DOHH2 (cell line): ENCODE results near the gene SYT6.

ENCODE experiments used
- H3F3A ChIP-seq: fragments of 200-600 bp; sonication (generic), shearing (Covaris generic); 2 replicates; pipeline ENCODE4 v1.6.0; 2016; ENCODE audit warnings: antibody characterized with exemption, mild to moderate bottlenecking; ENCODE audit not compliant: control insufficient read depth, insufficient read depth
- H3K27ac ChIP-seq: fragments of 200-600 bp; sonication (generic); 2 replicates; pipeline ENCODE4 v1.5.1; 2014; ENCODE audit warnings: low read depth, mild to moderate bottlenecking, low read length, moderate library complexity
- H3K27me3 ChIP-seq: fragments of 200-600 bp; sonication (generic); 2 replicates; pipeline ENCODE4 v1.6.1; 2014; ENCODE audit warnings: mild to moderate bottlenecking, low read length, mixed read lengths; ENCODE audit not compliant: control insufficient read depth
- H3K36me3 ChIP-seq: fragments of 200-600 bp; sonication (generic); 2 replicates; pipeline ENCODE4 v1.6.1; 2014; ENCODE audit warnings: mild to moderate bottlenecking, low read length, moderate library complexity, mixed read lengths; ENCODE audit not compliant: control insufficient read depth
- H3K4me1 ChIP-seq: fragments of 200-600 bp; sonication (generic); 2 replicates; pipeline ENCODE4 v1.6.1; 2014; ENCODE audit warnings: mild to moderate bottlenecking, low read length, mixed read lengths; ENCODE audit not compliant: control insufficient read depth
- H3K4me2 ChIP-seq: fragments of 200-600 bp; sonication (generic); 2 replicates; pipeline ENCODE4 v1.6.0; 2014; ENCODE audit warnings: mild to moderate bottlenecking, low read length, moderate library complexity
- H3K4me3 ChIP-seq: fragments of 200-600 bp; sonication (generic); 2 replicates; pipeline ENCODE4 v1.5.1; 2014; ENCODE audit warnings: mild to moderate bottlenecking, low read length, mixed read lengths
- H3K79me2 ChIP-seq: fragments of 200-600 bp; sonication (generic); 2 replicates; pipeline ENCODE4 v1.6.1; 2014; ENCODE audit warnings: mild to moderate bottlenecking, low read length, mixed read lengths; ENCODE audit not compliant: control insufficient read depth
- H3K9me2 ChIP-seq: fragments of 200-600 bp; sonication (generic); replicated peaks from 2 replicates; pipeline ENCODE4 v1.6.1; 2014; ENCODE audit warnings: mild to moderate bottlenecking, low read length, mixed read lengths; ENCODE audit not compliant: control insufficient read depth
- H3K9me3 ChIP-seq: fragments of 200-600 bp; sonication (generic); 2 replicates; pipeline ENCODE4 v1.6.1; 2014; ENCODE audit warnings: antibody characterized with exemption, low read length, mixed read lengths; ENCODE audit not compliant: control insufficient read depth, insufficient read depth
- H4K20me1 ChIP-seq: fragments of 200-600 bp; sonication (generic); 2 replicates; pipeline ENCODE4 v1.6.0; 2014; ENCODE audit warnings: low read depth, mild to moderate bottlenecking, antibody characterized with exemption, low read length, moderate library complexity; ENCODE audit not compliant: control insufficient read depth, insufficient read depth
- EZH2phosphoT487 ChIP-seq: fragments of 200-600 bp; sonication (generic); IDR thresholded peaks from 2 replicates; pipeline ENCODE4 v1.6.1; 2017; ENCODE audit warnings: borderline replicate concordance, mild to moderate bottlenecking, antibody characterized with exemption, low read length, moderate library complexity, mixed read lengths
- TF ChIP-seq, protein P1 (sequence below): fragments of 200-600 bp; sonication (generic); IDR thresholded peaks from one replicate; pipeline ENCODE4 v1.5.1; 2014; ENCODE audit warnings: antibody characterized with exemption, mild to moderate bottlenecking, low read depth, low read length; ENCODE audit not compliant: poor library complexity, severe bottlenecking

Gene SYT6

DNA sequence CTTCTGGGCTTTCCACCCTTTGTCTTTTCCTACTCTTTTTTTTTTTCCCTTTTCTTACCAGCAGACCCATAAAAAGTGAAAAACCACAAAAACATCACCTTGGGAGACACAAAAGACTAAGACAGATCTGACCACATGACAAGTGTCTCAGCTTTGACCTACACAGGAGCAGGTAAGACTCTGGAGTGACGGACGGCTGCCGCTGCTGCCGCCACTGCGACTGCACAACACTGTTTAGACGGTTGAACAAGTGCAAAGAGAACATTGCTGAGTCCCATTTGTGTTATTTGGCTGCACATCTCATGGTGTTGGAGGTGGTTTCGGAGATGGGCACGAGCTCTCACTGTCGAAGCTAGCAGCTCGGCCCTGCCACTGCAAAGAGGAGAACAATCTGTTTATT lies 62.0 kb downstream of the SYT6 start:
- H3F3A ChIP-seq, result no peaks in the 10 kb centered on the region
- no peaks in the 10 kb centered on the region; the same call in 1 of the 2 replicates for H3K27me3 ChIP-seq
- no peak for TF ChIP-seq EZH2phosphoT487
- TF ChIP-seq, protein P1, sequence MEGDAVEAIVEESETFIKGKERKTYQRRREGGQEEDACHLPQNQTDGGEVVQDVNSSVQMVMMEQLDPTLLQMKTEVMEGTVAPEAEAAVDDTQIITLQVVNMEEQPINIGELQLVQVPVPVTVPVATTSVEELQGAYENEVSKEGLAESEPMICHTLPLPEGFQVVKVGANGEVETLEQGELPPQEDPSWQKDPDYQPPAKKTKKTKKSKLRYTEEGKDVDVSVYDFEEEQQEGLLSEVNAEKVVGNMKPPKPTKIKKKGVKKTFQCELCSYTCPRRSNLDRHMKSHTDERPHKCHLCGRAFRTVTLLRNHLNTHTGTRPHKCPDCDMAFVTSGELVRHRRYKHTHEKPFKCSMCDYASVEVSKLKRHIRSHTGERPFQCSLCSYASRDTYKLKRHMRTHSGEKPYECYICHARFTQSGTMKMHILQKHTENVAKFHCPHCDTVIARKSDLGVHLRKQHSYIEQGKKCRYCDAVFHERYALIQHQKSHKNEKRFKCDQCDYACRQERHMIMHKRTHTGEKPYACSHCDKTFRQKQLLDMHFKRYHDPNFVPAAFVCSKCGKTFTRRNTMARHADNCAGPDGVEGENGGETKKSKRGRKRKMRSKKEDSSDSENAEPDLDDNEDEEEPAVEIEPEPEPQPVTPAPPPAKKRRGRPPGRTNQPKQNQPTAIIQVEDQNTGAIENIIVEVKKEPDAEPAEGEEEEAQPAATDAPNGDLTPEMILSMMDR, result no peak
- H3K79me2 ChIP-seq, result no peaks in the 10 kb centered on the region
- no peaks in the 10 kb centered on the region for H3K36me3 ChIP-seq
- H3K4me1 ChIP-seq, result no peaks in the 10 kb centered on the region
- H3K27ac ChIP-seq, result no peak overlapping the region
- no peaks in the 10 kb centered on the region for H4K20me1 ChIP-seq
- no peaks in the 10 kb centered on the region for H3K9me2 ChIP-seq
- H3K4me3 ChIP-seq, result no peak overlapping the region
- H3K9me3 ChIP-seq, result no peaks in the 10 kb centered on the region
- no peak overlapping the region for H3K4me2 ChIP-seq

DNA sequence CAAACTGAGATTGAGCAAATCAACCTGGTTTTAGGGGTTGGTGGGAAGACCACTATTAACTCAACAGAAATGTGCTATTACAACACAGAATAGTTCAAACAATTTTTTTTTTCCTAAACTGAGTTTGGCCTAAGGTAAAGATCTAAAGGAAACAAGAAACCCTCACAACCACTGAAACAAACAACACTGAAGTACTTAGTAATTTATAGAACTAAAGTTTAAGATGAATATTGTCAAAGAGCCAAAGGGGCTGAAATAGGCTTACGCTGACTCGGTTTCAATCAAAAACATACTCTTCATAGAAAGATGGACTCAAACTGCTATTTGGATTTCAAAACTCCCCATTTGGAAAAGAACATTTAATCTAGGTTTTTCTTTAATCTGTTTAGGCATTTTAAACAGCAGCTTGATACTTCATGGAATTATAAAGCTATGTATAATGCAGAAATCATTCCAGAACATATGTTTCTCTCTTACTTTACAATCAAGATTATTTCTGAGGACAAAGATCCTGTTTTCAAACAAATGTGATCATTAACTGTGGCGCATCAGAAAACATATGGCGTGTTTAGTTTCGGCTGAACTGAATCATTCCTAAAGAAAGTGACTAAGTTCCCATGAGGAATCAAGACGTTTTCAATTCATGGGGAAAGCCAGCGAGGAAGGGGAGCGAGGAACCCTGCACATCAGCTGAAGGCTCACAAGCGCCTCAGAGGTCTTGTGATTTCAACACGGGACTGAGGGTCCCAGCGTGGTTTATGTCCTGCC lies 62.7 kb downstream of the SYT6 start:
- H3K36me3 ChIP-seq, result no peaks in the 10 kb centered on the region
- H3K4me2 ChIP-seq, result no peak overlapping the region

DNA sequence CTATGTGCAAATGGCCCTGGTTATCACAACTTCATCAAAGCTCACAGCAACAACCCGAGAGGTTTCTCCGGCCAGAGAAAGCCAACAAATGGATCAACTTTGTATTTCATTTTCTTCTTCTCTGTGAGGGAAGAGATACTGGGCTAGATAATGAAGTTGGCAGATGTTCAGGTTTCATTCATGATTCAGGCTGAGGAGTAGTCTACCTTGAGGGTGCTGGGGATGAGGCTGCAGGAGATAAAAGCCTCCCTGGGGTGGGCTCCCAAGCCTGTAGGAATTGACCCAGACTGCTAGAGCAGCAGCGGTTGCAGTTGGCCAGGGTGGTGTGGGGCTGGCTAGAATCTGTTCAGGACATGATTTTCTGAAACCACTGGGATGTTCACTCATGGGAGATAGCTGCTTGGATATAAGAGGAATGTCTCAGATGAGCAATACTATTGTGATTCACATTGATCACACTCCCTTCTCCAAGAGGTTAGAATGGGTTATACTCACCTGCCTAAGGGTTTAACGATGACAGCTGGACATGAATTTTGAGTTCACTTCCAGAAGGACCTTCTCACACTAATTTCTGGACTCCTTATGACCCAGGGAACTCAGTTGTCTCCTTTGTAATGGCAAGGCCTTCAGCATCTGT lies 64.0 kb downstream of the SYT6 start:
- no peaks in the 10 kb centered on the region for H3K4me1 ChIP-seq
- H3K9me2 ChIP-seq, result no peaks in the 10 kb centered on the region
- TF ChIP-seq EZH2phosphoT487, result no peak
- TF ChIP-seq, protein P1, result no peak
- H3K27ac ChIP-seq, result no peak overlapping the region
- no peaks in the 10 kb centered on the region for H3K79me2 ChIP-seq
- H3F3A ChIP-seq, result no peaks in the 10 kb centered on the region
- H3K36me3 ChIP-seq, result no peaks in the 10 kb centered on the region
- H3K9me3 ChIP-seq, result no peaks in the 10 kb centered on the region
- H3K27me3 ChIP-seq, result no peaks in the 10 kb centered on the region; the same call in 1 of the 2 replicates
- no peak overlapping the region for H3K4me2 ChIP-seq
- no peaks in the 10 kb centered on the region for H4K20me1 ChIP-seq
- H3K4me3 ChIP-seq, result no peak overlapping the region

More for the DNA sequence above, 62.7 kb downstream of the SYT6 start:
- H3K9me3 ChIP-seq, result no peaks in the 10 kb centered on the region
- no peak overlapping the region for H3K4me3 ChIP-seq
- TF ChIP-seq, protein P1, result no peak
- TF ChIP-seq EZH2phosphoT487, result no peak
- no peaks in the 10 kb centered on the region for H4K20me1 ChIP-seq
- H3K4me1 ChIP-seq, result no peaks in the 10 kb centered on the region
- no peaks in the 10 kb centered on the region; the same call in 1 of the 2 replicates for H3K27me3 ChIP-seq
- H3K79me2 ChIP-seq, result no peaks in the 10 kb centered on the region
- no peak overlapping the region for H3K27ac ChIP-seq
- no peaks in the 10 kb centered on the region for H3F3A ChIP-seq
- no peaks in the 10 kb centered on the region for H3K9me2 ChIP-seq
